GM10248 (cell line): Measurements from ENCODE around the gene MET.

Experiments
- CTCF ChIA-PET: fragments of 300-600 bp; sonication (Branson Sonifier 250); formaldehyde crosslinking; extraction: SDS; loops from one replicate; lab custom pipeline; 2021; ENCODE audit warnings: antibody characterized with exemption; lab: Yijun Ruan, JAX
- POLR2A ChIA-PET: fragments of 350-650 bp; sonication (Branson Sonifier 250); formaldehyde crosslinking; extraction: SDS; loops from one replicate; lab custom pipeline; 2020; ENCODE audit warnings: antibody characterized with exemption; lab: Yijun Ruan, JAX
- DNase-seq: peaks from one replicate; pipeline ENCODE4 v3.0.0; 2012; ENCODE audit errors: extremely low spot score
- TF ChIP-seq, protein P1 (sequence below): IDR thresholded peaks from 2 replicates; pipeline ENCODE4 v1.5.1; 2012; ENCODE audit warnings: mild to moderate bottlenecking, low read depth; ENCODE audit errors: extremely low read depth, missing control alignments, control extremely low read depth

MET gene

DNA sequence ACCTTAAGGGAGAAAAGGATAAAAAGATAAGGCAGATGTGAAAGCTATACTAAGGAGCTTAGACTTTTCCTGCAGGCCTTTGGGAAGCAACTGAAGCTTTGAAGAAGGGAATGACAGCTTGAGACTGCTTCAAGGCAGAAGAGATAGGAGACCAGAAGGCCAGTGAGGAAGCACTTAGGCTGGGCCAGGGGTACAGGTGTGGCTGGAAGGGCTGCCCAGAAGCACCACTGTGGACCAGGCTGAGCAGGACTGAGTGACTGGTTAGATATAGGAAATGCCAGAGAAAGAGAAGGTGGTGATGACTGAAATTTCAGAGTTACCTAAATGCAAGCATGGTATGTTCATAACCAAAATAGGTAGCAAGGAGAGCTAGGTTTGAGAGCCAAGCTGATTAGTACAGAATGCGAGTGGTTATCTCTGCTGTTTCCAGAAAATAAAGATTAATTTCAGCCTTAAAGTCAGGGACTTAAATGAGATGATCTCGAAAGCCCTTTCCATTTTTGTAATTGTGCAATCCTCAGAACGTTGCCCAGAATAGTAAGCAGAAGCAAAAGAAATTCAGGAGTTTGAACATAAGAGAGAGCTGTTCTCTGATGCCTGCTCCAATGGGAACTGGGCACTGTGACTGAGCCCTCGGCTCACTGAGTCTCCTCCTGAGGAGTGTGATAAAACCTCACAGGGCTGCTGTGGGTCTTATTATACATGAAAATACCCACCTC is 54.9 kb downstream of the MET start:
- TF ChIP-seq, protein P1, sequence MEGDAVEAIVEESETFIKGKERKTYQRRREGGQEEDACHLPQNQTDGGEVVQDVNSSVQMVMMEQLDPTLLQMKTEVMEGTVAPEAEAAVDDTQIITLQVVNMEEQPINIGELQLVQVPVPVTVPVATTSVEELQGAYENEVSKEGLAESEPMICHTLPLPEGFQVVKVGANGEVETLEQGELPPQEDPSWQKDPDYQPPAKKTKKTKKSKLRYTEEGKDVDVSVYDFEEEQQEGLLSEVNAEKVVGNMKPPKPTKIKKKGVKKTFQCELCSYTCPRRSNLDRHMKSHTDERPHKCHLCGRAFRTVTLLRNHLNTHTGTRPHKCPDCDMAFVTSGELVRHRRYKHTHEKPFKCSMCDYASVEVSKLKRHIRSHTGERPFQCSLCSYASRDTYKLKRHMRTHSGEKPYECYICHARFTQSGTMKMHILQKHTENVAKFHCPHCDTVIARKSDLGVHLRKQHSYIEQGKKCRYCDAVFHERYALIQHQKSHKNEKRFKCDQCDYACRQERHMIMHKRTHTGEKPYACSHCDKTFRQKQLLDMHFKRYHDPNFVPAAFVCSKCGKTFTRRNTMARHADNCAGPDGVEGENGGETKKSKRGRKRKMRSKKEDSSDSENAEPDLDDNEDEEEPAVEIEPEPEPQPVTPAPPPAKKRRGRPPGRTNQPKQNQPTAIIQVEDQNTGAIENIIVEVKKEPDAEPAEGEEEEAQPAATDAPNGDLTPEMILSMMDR: no peak
- DNase-seq: no peak
- POLR2A ChIA-PET: no interaction called here
- CTCF ChIA-PET: interaction anchor here (1.1 to 1.5 kb wide), 2 partner anchors 8 to 11 kb away, joined by 3 read pairs; no protein-coding TSS in a partner anchor

DNA sequence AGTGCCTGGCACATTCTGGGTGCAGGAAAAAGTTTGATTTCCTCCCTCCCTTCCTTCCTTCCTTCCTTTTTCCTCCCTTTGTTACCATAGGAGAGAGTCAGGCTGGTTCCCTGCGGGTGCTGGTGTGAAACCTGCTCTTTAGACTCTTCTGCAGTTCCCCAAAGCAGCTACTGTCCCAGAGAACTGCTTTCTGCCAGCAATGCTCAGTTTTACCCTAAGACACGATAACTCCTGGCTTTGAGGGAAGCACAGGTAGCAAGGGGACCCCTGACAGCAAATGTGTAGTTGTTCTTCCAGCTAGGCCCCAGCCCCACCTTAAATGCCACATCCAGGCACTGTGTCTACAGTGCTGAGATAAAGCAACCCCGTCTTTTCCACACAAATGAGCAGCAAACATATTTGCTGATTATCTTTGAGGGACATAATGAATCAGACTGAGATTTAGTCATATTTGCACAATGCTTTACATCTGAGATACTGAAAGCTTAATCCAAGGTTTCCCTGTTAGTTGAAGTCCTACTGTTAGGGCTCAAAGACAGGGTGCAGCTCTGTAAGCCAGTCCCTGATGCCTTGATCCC is 55.5 kb downstream of the MET start:
- no peak for DNase-seq
- POLR2A ChIA-PET: no interaction called here
- CTCF ChIA-PET: interaction anchor here (1.5 kb wide), 1 partner anchor 10 kb away, joined by 3 read pairs; no protein-coding TSS in a partner anchor
- TF ChIP-seq, protein P1: no peak

DNA sequence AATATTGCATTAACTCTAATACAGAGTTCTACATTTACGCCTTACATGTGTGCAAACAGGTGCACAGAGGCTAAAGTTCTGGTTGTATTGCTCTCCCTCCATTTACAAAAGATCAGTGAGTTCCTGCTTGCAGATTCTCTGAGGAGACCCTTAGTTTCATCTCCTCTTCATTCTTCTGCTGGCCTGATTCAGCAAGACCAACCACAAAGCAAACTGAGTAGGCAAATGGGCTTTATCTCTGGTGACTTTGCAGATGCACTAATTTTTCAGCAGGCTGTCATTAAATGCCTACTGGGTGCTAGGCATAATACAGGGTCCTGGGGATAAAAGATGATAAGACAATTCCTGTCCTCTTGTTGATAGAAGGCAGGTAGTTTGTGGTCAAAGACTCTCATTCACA is 56.4 kb downstream of the MET start:
- DNase-seq: no peak
- POLR2A ChIA-PET: no interaction called here
- CTCF ChIA-PET: no interaction called here
- TF ChIP-seq, protein P1: no peak

DNA sequence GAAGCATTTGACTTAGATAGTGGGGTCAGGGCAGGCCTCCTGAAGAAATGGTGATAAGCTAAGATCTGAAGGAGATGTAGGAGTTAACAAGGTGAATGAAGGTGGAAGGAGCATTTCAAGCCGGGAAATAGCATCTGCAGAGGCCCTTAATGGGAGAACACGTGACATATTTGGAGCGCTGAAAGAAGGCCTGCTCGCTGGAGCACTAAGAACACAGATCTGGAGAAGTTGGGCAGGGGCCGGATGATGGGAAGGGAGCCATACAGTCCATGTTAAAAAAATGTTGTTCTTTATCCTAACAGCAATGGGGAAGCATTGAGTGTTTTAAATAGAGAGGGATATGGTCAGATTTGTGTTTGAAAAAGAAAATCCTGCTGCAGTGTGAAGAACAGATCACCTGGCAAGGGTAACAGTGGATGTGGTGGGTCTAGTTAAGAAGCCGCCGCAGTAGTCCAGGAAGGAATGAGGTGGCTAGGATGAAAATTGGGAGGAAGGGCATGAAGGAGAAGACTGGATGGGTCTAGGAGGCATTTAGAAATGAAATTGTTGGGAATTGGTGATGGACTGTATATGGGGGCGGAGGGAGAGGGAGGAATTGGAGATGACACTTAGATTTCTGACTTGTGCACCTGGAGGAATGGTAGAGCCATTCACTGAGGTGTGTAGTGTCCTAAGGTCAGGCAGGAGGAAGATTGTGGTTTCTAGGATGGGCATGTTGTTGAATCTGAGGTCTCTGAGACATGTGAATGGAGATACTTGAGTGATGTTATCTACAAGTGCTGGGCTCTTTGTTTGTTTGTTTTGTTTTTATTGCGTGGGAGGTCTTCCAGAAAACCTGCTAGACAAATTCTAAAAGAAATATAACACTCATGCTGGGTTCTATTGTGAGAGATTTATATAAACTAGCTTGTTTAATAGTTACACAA is 58.4 kb downstream of the MET start:
- POLR2A ChIA-PET: no interaction called here

DNA sequence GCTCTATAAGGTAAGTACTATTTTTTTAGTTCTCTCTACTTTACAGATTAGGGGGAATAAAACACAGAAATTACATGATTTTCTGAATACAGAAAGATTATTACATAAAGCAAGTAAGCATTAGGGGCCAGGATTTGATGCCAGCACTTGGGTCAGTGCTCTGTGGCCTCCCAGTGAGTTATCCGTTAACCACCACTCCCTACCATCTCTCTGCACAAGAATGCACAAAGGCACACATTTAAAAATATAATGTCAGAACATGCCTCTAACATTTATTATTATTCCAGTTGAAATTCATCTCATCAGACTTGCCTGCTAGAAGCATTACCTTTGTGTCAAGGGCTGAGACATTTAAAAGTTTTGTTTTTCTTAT is 59.0 kb downstream of the MET start:
- ChIA-PET CTCF (interaction anchor here (1.4 kb wide), 2 partner anchors 12 to 69 kb away, joined by 4 to 5 read pairs; no protein-coding TSS in a partner anchor), POLR2A (interaction anchor here (0.6 kb wide), 1 partner anchor 10 kb away, joined by 4 read pairs; no protein-coding TSS in a partner anchor)
- no peak for DNase-seq
- TF ChIP-seq, protein P1: no peak

More for the DNA sequence above, 58.4 kb downstream of the MET start:
- DNase-seq: no peak
- CTCF ChIA-PET: interaction anchor here (1.4 kb wide), 2 partner anchors 13 to 68 kb away, joined by 3 to 4 read pairs; no protein-coding TSS in a partner anchor
- TF ChIP-seq, protein P1: no peak
